ENCODE data around the gene MUSTN1.

The MUSTN1 gene

DNA sequence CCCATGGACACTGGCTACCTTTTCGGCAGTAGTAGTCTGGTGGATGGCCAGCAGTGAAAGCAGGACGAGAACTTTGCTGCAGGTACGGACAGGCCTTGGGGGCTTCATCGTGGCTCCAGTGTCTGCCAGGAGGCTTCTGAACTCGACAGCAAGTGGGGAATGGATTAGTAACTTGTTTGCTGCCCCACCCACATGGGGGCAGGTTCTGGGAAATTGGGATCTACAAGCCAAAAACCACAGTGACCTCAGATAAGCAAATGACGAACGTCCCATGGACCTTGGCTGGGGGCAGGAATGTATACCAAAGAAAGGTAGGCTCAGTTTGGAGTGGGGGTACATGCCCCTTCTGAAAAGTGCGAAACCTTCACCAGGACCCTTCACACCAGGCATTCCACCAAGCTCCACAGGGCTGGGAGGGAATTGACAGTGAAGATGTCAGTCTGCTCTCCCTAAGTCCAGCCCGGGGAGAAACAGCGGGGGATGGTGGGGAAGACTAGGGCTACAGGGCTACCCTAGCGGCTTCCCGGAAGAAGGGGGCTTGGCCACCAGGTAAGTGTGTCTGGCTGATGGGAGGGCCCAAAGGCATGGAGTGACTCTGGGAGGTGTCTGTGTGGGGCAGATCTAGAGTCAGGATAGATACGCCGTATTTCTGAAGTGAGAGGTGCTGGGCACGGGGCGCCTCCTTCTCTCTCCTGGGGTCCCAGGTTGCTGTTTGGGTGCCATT, 4.1 kb downstream of the MUSTN1 start, which contains the start of gene ITIH4:
TSS of gene ITIH4 (minus strand) at position 138 of the 724 bp plus-strand sequence. CDS start at position 108, 30 bp downstream.
- H3K27ac ChIP-seq (ENCODE audit: insufficient read depth in 1 of 2, low read depth in 1 of 2, low read length in 2 of 2, poor library complexity in 1 of 2, severe bottlenecking in 2 of 2), result no peak within 1 kb of the TSS
- no peak within 1 kb of the TSS for H3K4me3 ChIP-seq (ENCODE audit: control insufficient read depth in 1 of 7, extremely low read depth in 1 of 7, insufficient read depth in 4 of 7, low read depth in 2 of 7, low read length in 6 of 7)
- H3K27me3 ChIP-seq (replicated peaks in 2 of 5; ENCODE audit: control insufficient read depth in 4 of 5, insufficient read depth in 5 of 5, low read length in 4 of 5), result no peaks in the 10 kb centered on the region
- H3K36me3 ChIP-seq (ENCODE audit: control insufficient read depth in 4 of 4, insufficient read depth in 4 of 4, low read length in 3 of 4), result peaks cover 0 to 9% (median 1%) of the 10 kb centered on the region in 4 experiments
- no peak for DNase-seq
- peaks cover 0 to 3% (median 0%) of the 10 kb centered on the region in 4 experiments for H3K4me1 ChIP-seq (ENCODE audit: control extremely low read depth in 1 of 4, control insufficient read depth in 4 of 4, insufficient read depth in 4 of 4, low read length in 3 of 4)
- no peaks in the 10 kb centered on the region for H3K9me3 ChIP-seq (ENCODE audit: control extremely low read depth in 1 of 5, control insufficient read depth in 4 of 5, insufficient read depth in 2 of 5, low read depth in 1 of 5, low read length in 4 of 5)
- ChIA-PET CTCF (interaction anchor here (1.0 kb wide), 1 partner anchor 10 kb away, joined by 3 read pairs; no protein-coding TSS in a partner anchor), POLR2A (no interaction called here)
- 100% methylated on average over 9 of the region's 16 CpGs for WGBS (ENCODE audit: insufficient coverage)

DNA sequence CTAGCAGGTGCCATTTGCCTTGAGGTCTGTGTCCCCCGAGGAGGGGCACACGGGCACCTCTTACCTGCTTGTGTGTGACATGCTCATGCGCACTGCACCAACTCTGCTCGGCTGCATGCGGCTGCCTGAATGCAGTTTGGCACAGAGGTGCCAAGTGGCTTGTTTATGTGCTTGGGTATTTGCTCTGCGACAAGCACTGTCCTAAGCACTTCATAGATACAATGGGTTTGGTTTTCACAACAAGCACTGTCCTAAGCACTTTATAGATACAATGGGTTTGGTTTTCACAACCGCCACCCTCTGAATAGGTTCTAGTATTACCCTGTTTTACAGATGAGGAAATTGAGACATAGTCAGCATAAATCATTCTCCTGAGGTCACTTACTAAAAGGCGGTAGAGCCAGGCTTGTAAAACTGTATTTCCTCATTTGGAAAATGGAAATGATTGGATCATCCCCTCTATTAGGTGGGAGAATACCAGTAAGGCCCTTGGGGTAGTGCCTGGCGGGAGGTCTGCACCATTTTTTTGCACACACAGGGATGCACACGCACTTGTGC, 4.8 kb downstream of the MUSTN1 start:
- ChIA-PET CTCF (interaction anchor here (1.0 to 1.8 kb wide), 2 partner anchors 9 to 15 kb away, joined by 3 to 6 read pairs; no protein-coding TSS in a partner anchor), POLR2A (no interaction called here)

DNA sequence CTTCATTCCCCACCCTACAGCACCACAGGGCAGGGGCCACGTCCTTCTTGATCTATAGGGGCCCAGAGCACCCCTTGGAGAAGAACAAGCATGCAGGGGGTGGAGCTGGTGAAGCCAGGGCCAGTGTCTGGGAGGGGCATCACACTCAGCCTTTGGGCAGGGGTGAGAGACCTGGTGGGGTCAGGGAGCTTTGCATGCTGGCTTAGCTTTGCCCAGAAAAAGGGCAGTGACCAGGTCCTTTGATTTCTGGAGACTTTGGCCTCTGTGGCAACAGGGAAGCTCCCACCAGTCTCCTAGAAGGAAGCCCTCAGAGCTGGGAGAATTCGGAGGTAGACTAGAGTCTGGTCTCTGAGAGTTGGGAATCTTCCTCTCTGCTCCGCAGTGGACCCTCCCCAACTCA, 5.3 kb downstream of the MUSTN1 start:
- Histone ChIP-seq H3K9me3 (ENCODE audit: control extremely low read depth in 1 of 5, control insufficient read depth in 4 of 5, insufficient read depth in 2 of 5, low read depth in 1 of 5, low read length in 4 of 5) (no peaks in the 10 kb centered on the region), H3K36me3 (ENCODE audit: control insufficient read depth in 4 of 4, insufficient read depth in 4 of 4, low read length in 3 of 4) (no peaks in the 10 kb centered on the region), H3K27me3 (replicated peaks in 2 of 5; ENCODE audit: control insufficient read depth in 4 of 5, insufficient read depth in 5 of 5, low read length in 4 of 5) (no peaks in the 10 kb centered on the region), H3K4me3 (ENCODE audit: control insufficient read depth in 1 of 7, extremely low read depth in 1 of 7, insufficient read depth in 4 of 7, low read depth in 2 of 7, low read length in 6 of 7) (no peak overlapping the region), H3K4me1 (ENCODE audit: control extremely low read depth in 1 of 4, control insufficient read depth in 4 of 4, insufficient read depth in 4 of 4, low read length in 3 of 4) (peaks cover 0 to 3% (median 0%) of the 10 kb centered on the region in 4 experiments), H3K27ac (ENCODE audit: insufficient read depth in 1 of 2, low read depth in 1 of 2, low read length in 2 of 2, poor library complexity in 1 of 2, severe bottlenecking in 2 of 2) (no peak overlapping the region)
- DNase-seq, result no peak
- WGBS (ENCODE audit: insufficient coverage), result 100% methylated on average over 2 of the region's 3 CpGs
- POLR2A ChIA-PET, result no interaction called here
- CTCF ChIA-PET, result interaction anchor here (0.8 to 1.8 kb wide), 4 partner anchors 8 to 27 kb away, joined by 3 to 6 read pairs (median 3); no protein-coding TSS in a partner anchor

More for the DNA sequence above, 4.8 kb downstream of the MUSTN1 start:
- Histone ChIP-seq H3K4me1 (ENCODE audit: control extremely low read depth in 1 of 4, control insufficient read depth in 4 of 4, insufficient read depth in 4 of 4, low read length in 3 of 4) (peaks cover 0 to 3% (median 0%) of the 10 kb centered on the region in 4 experiments), H3K9me3 (ENCODE audit: control extremely low read depth in 1 of 5, control insufficient read depth in 4 of 5, insufficient read depth in 2 of 5, low read depth in 1 of 5, low read length in 4 of 5) (no peaks in the 10 kb centered on the region), H3K27ac (ENCODE audit: insufficient read depth in 1 of 2, low read depth in 1 of 2, low read length in 2 of 2, poor library complexity in 1 of 2, severe bottlenecking in 2 of 2) (no peak overlapping the region), H3K27me3 (replicated peaks in 2 of 5; ENCODE audit: control insufficient read depth in 4 of 5, insufficient read depth in 5 of 5, low read length in 4 of 5) (no peaks in the 10 kb centered on the region), H3K36me3 (ENCODE audit: control insufficient read depth in 4 of 4, insufficient read depth in 4 of 4, low read length in 3 of 4) (peaks cover 0 to 3% (median 0%) of the 10 kb centered on the region in 4 experiments), H3K4me3 (ENCODE audit: control insufficient read depth in 1 of 7, extremely low read depth in 1 of 7, insufficient read depth in 4 of 7, low read depth in 2 of 7, low read length in 6 of 7) (no peak overlapping the region)
- DNase-seq, result no peak
- WGBS (ENCODE audit: insufficient coverage), result 93% methylated on average over 8 of the region's 10 CpGs

DNA sequence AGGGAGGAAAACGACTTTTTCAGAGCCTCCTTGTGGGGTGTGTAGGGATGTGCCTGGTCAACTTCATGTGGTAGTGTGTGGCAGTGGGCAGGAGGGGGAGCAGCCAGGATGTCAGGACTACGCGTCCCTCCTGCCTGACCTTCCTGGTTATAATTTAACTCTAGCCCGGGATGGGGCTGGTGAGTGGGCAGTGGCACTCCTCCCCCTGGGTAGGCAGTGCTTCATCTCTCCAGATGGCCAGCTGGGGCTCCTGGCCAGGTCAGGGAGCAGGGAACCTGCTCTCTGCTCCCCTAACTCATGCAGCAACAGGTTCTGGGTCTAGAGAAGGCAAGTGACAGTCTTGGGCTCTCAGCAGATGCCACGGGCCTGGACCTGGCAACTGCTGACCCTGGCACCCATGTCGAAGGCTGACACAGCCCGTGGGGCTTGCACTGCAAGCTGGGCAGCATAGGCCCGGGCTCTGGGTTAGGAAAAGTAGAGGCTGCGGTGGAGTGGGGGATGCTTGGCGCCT, 6.9 kb downstream of the MUSTN1 start:
- H3K27ac ChIP-seq (ENCODE audit: insufficient read depth in 1 of 2, low read depth in 1 of 2, low read length in 2 of 2, poor library complexity in 1 of 2, severe bottlenecking in 2 of 2), result no peak overlapping the region
- peaks cover 0 to 6% (median under 1%) of the 10 kb centered on the region in 4 experiments for H3K36me3 ChIP-seq (ENCODE audit: control insufficient read depth in 4 of 4, insufficient read depth in 4 of 4, low read length in 3 of 4)
- no peak for DNase-seq
- H3K4me1 ChIP-seq (ENCODE audit: control extremely low read depth in 1 of 4, control insufficient read depth in 4 of 4, insufficient read depth in 4 of 4, low read length in 3 of 4), result peaks cover 0 to 3% (median 0%) of the 10 kb centered on the region in 4 experiments
- ChIA-PET POLR2A (no interaction called here), CTCF (interaction anchor here (0.8 to 1.8 kb wide), 2 partner anchors 17 to 52 kb away, joined by 3 to 6 read pairs; no protein-coding TSS in a partner anchor)
- WGBS (ENCODE audit: insufficient coverage), result 94% methylated on average over 7 of the region's 10 CpGs
- H3K9me3 ChIP-seq (ENCODE audit: control extremely low read depth in 1 of 5, control insufficient read depth in 4 of 5, insufficient read depth in 2 of 5, low read depth in 1 of 5, low read length in 4 of 5), result no peaks in the 10 kb centered on the region
- no peak overlapping the region for H3K4me3 ChIP-seq (ENCODE audit: control insufficient read depth in 1 of 7, extremely low read depth in 1 of 7, insufficient read depth in 4 of 7, low read depth in 2 of 7, low read length in 6 of 7)
- H3K27me3 ChIP-seq (replicated peaks in 2 of 5; ENCODE audit: control insufficient read depth in 4 of 5, insufficient read depth in 5 of 5, low read length in 4 of 5), result no peaks in the 10 kb centered on the region

DNA sequence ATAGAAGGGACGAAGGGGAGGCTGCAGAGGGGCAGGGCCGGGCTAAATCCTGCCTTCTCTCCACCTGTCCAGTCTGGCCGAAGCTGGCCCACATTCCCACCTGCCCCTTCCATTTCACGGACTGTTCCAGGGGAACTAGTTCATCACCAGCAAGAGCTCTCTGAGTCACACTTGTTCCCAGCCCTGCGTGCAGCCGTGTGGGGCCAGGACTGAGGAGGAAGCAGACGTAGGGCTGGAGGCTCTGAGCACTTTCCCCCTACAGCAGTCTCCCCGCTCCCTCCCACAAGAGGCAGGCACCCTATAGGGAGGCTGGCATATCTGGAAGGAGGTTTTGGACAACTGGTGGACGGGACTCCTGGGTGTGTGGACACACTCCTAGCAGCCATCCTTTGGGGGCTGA, 7.4 kb downstream of the MUSTN1 start:
- DNase-seq, result no peak
- peaks cover 0 to 6% (median under 1%) of the 10 kb centered on the region in 4 experiments for H3K36me3 ChIP-seq (ENCODE audit: control insufficient read depth in 4 of 4, insufficient read depth in 4 of 4, low read length in 3 of 4)
- no peaks in the 10 kb centered on the region for H3K27me3 ChIP-seq (replicated peaks in 2 of 5; ENCODE audit: control insufficient read depth in 4 of 5, insufficient read depth in 5 of 5, low read length in 4 of 5)
- POLR2A ChIA-PET, result no interaction called here
- peaks cover 0 to 3% (median 0%) of the 10 kb centered on the region in 4 experiments for H3K4me1 ChIP-seq (ENCODE audit: control extremely low read depth in 1 of 4, control insufficient read depth in 4 of 4, insufficient read depth in 4 of 4, low read length in 3 of 4)
- WGBS (ENCODE audit: insufficient coverage), result 86% methylated on average over 5 of the region's 9 CpGs
- no peak overlapping the region for H3K4me3 ChIP-seq (ENCODE audit: control insufficient read depth in 1 of 7, extremely low read depth in 1 of 7, insufficient read depth in 4 of 7, low read depth in 2 of 7, low read length in 6 of 7)
- CTCF ChIA-PET, result interaction anchor here (0.8 kb wide), 1 partner anchor 51 kb away, joined by 3 read pairs; no protein-coding TSS in a partner anchor
- no peak overlapping the region for H3K27ac ChIP-seq (ENCODE audit: insufficient read depth in 1 of 2, low read depth in 1 of 2, low read length in 2 of 2, poor library complexity in 1 of 2, severe bottlenecking in 2 of 2)
- no peaks in the 10 kb centered on the region for H3K9me3 ChIP-seq (ENCODE audit: control extremely low read depth in 1 of 5, control insufficient read depth in 4 of 5, insufficient read depth in 2 of 5, low read depth in 1 of 5, low read length in 4 of 5)

DNA sequence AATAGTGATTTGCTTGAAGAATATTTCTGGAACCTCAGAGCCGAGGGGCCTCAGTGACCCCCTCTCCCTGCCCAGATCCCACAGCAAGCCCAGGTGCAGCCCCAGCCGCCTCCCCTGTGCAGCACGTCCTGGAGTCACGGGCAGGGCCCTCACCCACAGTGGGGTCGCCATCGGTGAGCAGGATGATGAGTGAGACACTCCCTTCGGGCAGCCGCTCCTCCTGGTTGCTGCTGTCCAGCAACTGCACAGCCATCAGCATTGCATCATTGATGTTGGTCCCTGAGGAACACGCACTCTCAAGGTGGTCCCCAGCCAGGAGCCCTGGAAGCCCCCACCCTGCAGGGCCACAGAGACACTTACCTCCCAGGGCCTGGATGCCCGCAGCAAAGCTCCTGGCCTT, 10.8 kb downstream of the MUSTN1 start:
- ChIA-PET POLR2A (no interaction called here), CTCF (no interaction called here)
- peaks cover 0 to 6% (median under 1%) of the 10 kb centered on the region in 4 experiments for H3K36me3 ChIP-seq (ENCODE audit: control insufficient read depth in 4 of 4, insufficient read depth in 4 of 4, low read length in 3 of 4)
- WGBS (ENCODE audit: insufficient coverage), result 94% methylated on average over 10 of the region's 10 CpGs
- no peak overlapping the region for H3K27ac ChIP-seq (ENCODE audit: insufficient read depth in 1 of 2, low read depth in 1 of 2, low read length in 2 of 2, poor library complexity in 1 of 2, severe bottlenecking in 2 of 2)
- DNase-seq, result no peak
- H3K4me3 ChIP-seq (ENCODE audit: control insufficient read depth in 1 of 7, extremely low read depth in 1 of 7, insufficient read depth in 4 of 7, low read depth in 2 of 7, low read length in 6 of 7), result no peak overlapping the region
- no peaks in the 10 kb centered on the region for H3K4me1 ChIP-seq (ENCODE audit: control extremely low read depth in 1 of 4, control insufficient read depth in 4 of 4, insufficient read depth in 4 of 4, low read length in 3 of 4)
- no peaks in the 10 kb centered on the region for H3K27me3 ChIP-seq (replicated peaks in 2 of 5; ENCODE audit: control insufficient read depth in 4 of 5, insufficient read depth in 5 of 5, low read length in 4 of 5)
- H3K9me3 ChIP-seq (ENCODE audit: control extremely low read depth in 1 of 5, control insufficient read depth in 4 of 5, insufficient read depth in 2 of 5, low read depth in 1 of 5, low read length in 4 of 5), result no peaks in the 10 kb centered on the region

DNA sequence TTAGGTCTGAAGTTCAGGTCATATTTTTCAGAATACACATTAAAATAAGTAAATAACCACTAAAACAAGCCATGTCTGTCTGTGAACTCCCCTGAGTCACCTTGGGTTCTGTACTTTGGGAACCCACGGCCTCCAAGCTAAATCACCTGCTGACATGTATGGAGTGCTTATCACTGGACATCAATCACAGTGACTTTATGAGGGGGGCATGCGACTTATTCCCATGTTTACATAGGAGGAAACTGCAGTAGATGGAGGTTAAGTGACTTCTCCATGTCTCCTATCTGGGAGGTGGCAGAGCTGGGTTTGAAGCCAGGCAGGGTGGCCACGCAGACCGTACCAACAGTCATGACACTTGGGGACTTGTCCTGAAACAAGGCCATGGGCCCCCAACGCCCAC, 12.5 kb downstream of the MUSTN1 start:
- no peaks in the 10 kb centered on the region for H3K27me3 ChIP-seq (replicated peaks in 2 of 5; ENCODE audit: control insufficient read depth in 4 of 5, insufficient read depth in 5 of 5, low read length in 4 of 5)
- no peaks in the 10 kb centered on the region for H3K4me1 ChIP-seq (ENCODE audit: control extremely low read depth in 1 of 4, control insufficient read depth in 4 of 4, insufficient read depth in 4 of 4, low read length in 3 of 4)
- no peaks in the 10 kb centered on the region for H3K9me3 ChIP-seq (ENCODE audit: control extremely low read depth in 1 of 5, control insufficient read depth in 4 of 5, insufficient read depth in 2 of 5, low read depth in 1 of 5, low read length in 4 of 5)
- no peak overlapping the region for H3K27ac ChIP-seq (ENCODE audit: insufficient read depth in 1 of 2, low read depth in 1 of 2, low read length in 2 of 2, poor library complexity in 1 of 2, severe bottlenecking in 2 of 2)
- no peak overlapping the region for H3K4me3 ChIP-seq (ENCODE audit: control insufficient read depth in 1 of 7, extremely low read depth in 1 of 7, insufficient read depth in 4 of 7, low read depth in 2 of 7, low read length in 6 of 7)
- ChIA-PET CTCF (interaction anchor here (0.5 to 2.3 kb wide), 8 partner anchors 8 to 114 kb away, joined by 3 to 12 read pairs (median 3); no protein-coding TSS in a partner anchor), POLR2A (no interaction called here)
- DNase-seq, result no peak
- peaks cover 0 to 6% (median under 1%) of the 10 kb centered on the region in 4 experiments for H3K36me3 ChIP-seq (ENCODE audit: control insufficient read depth in 4 of 4, insufficient read depth in 4 of 4, low read length in 3 of 4)
- WGBS (ENCODE audit: insufficient coverage), result 91% methylated on average over 5 of the region's 5 CpGs

Data from common myeloid progenitor, CD34-positive (primary cell).